Psoas muscle (tissue), 8 donors: ENCODE results near the gene TUBGCP5. TPM values are rescaled to one million over a fixed set of nuclear protein-coding genes. Genes with fewer than 3 reads are reported as not detected.
"Not testable (repeated sequence)": the region's sequence is repeated elsewhere in the genome, so short reads cannot be mapped to it uniquely, and the experiment has no call there.

Experiments used
- ATAC-seq, 4 donors: fragments of 200-7000 bp; cut with Tn5 transposase; one replicate each; pipeline ENCODE4 v1.9.1; 2020; ENCODE audit warnings: moderate library complexity in 3 of 4, mild to moderate bottlenecking in 2 of 4
- DNase-seq, 2 donors: peaks; one replicate each; pipeline ENCODE4 v3.0.0-alpha.2; 2020
- H3K27ac ChIP-seq: fragments of 200-600 bp; one replicate; pipeline ENCODE4 v1.8.0; 2022
- H3K27me3 ChIP-seq, 3 donors: fragments of 200-600 bp in 1 of 3; one replicate each; pipeline versions ENCODE4 v1.6.1 to v1.8.0; 2013 to 2022; ENCODE audit warnings: low read length in 2 of 3, mild to moderate bottlenecking in 2 of 3, moderate library complexity in 1 of 3; ENCODE audit not compliant: insufficient read depth in 3 of 3
- H3K36me3 ChIP-seq, 2 donors: fragments of 200-600 bp in 1 of 2; one replicate each; pipeline versions ENCODE4 v1.6.1 to v1.8.0; 2013 to 2022; ENCODE audit warnings: low read depth in 1 of 2, mild to moderate bottlenecking in 1 of 2, moderate library complexity in 1 of 2; ENCODE audit not compliant: insufficient read depth in 1 of 2
- H3K4me1 ChIP-seq: fragments of 200-600 bp; one replicate; pipeline ENCODE4 v1.8.0; 2022
- H3K4me3 ChIP-seq: fragments of 200-600 bp; one replicate; pipeline ENCODE4 v1.8.0; 2022; ENCODE audit warnings: mild to moderate bottlenecking
- H3K9me3 ChIP-seq: fragments of 200-600 bp; one replicate; pipeline ENCODE4 v1.8.0; 2022
- WGBS, 3 donors: extraction: QIAGEN DNeasy Blood & Tissue Kit; methylation state at CpG; one replicate each; pipeline versions ENCODE4 v1.1.6 to v1.1.7; 2013; 5-methylcytosine and 5-hydroxymethylcytosine counted together
- intact Hi-C, 2 donors: fragments of 100-400 bp; cut with DNase I; formaldehyde crosslinking; loops; one replicate each; pipeline versions ENCODE4 v1.11.0 to v1.14.2; 2022
- long read RNA-seq, 2 donors: library from polyadenylated mRNA; unstranded; transcript quantifications; one replicate each; pipeline ENCODE4 v2.0.0, GENCODE V29; 2021
- polyA plus RNA-seq, 3 donors: library from polyadenylated mRNA; stranded (reverse); fragments of 200-250 nt; gene quantifications; one replicate each; pipeline ENCODE4 v1.2.3, GENCODE V29; 2013
- total RNA-seq, 4 donors: library from RNA; stranded (reverse); fragmentation: NEBNext Ultra II Directional in 2 of 4; extraction: Animal tissue kit (Norgen Biotek cat#: 25700) in 2 of 4; gene quantifications; one replicate each; pipeline versions ENCODE4 v1.2.1 to v1.2.4, GENCODE V29; 2021 to 2023
- TF ChIP-seq, protein P1 (sequence below): fragments of 200-600 bp; IDR thresholded peaks from one replicate; pipeline ENCODE4 v1.8.0; 2022; ENCODE audit warnings: antibody characterized with exemption
- donor health status: healthy with polysubstance abuse.
- donor health status: DM: no; HTN: no; CAD: no; lungs with moderate emphysema.
- donor health status: Bipolar disorder and iron deficiency.
- donor health status: healthy.
- donor health status: DM: yes; HTN: yes; CAD: no.
- donor health status: DM: no; HTN: no; CAD: no.
- donor health status: DM: no; HTN: no; CAD: no.
- donor health status: DM: yes; HTN: yes; CAD: no.

The TUBGCP5 gene
- total RNA-seq = 10 to 100 TPM in 3 of 4 donors, 1 to 10 TPM in 1; 9.2 to 15.1 (median 12.1) TPM
- 1 to 10 TPM; 5.1 to 9.3 (median 6.2) TPM for polyA plus RNA-seq
- long read RNA-seq, donor 1, partial matches to known transcripts = 2 of 6 reads
- long read RNA-seq, donor 1, other reads (novel, unspliced or antisense) = 2 of 6 reads
- long read RNA-seq, donor 2, transcript TUBGCP5-205 (23 exons, 3,849 nt) = major isoform, 6 of 28 reads
- long read RNA-seq, donor 2, partial matches to known transcripts = 10 of 28 reads
- long read RNA-seq, donor 2, other reads (novel, unspliced or antisense) = 11 of 28 reads

DNA sequence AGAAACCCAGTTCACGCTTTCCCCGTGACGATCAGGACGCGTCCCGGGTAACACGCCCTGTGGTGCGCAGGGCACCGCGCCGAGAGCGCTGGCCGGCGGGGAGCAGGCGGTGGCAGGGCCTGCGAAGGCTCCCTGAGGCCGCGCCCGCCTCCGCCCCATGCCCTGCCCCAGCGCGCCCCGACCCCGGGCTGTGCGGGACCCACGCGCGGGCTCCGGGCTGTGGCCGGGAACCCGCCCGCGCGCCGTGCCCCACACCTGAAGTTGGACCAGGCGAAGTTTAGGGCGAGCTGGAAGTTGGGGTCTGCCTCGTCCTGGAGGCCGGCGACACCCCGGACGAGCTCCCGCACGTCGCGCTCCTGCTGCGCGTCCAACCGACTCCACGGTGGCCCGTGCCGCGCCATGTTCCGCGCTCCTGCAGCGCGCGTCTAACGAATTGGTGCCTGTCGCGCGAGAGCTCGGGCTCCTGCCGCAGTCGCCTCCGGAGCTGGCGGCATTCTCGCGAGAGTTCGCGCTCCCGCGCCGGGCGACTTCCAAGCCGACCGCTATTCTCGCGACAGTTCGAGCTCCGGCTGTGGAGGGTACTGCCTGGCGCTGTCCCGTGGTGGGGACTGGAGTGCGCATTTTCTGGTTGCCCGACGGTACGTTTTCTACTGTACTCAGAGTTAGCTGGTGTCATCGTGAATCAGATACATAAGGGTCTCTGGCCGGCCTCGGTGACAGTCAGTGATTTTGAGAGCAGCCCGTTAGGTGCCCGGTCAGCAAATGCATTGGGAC is at the start of gene TUBGCP5:
Gene TUBGCP5 (minus strand): TSS at position 427 of the 774 bp plus-strand sequence. CDS start 26 bp downstream, at position 401.
- H3K36me3 ChIP-seq = peaks cover 0 to 27% of the 10 kb centered on the region in 2 donors

DNA sequence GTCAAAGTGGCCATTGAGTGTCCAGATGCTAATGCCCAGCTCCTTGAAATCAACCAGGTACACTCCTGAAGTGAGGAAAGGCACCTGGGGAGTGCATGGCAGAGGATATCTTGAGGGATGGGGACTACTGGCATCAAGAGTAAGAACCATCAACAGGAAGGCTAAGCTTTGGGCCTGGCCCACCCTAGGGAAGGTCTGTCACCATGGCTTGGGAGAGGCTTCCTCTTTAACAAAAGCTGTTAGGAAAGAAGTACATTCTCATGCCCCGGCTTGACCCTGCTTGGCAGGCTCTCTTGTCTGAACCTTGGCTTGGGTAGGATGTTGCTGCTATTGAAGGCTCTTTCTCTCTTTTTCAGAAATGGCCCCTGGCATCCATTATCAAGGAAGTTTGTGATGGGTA is 43.7 kb upstream of the TUBGCP5 start:
- no peaks in the 10 kb centered on the region for H3K9me3 ChIP-seq
- DNase-seq = no peak
- TF ChIP-seq, protein P1, sequence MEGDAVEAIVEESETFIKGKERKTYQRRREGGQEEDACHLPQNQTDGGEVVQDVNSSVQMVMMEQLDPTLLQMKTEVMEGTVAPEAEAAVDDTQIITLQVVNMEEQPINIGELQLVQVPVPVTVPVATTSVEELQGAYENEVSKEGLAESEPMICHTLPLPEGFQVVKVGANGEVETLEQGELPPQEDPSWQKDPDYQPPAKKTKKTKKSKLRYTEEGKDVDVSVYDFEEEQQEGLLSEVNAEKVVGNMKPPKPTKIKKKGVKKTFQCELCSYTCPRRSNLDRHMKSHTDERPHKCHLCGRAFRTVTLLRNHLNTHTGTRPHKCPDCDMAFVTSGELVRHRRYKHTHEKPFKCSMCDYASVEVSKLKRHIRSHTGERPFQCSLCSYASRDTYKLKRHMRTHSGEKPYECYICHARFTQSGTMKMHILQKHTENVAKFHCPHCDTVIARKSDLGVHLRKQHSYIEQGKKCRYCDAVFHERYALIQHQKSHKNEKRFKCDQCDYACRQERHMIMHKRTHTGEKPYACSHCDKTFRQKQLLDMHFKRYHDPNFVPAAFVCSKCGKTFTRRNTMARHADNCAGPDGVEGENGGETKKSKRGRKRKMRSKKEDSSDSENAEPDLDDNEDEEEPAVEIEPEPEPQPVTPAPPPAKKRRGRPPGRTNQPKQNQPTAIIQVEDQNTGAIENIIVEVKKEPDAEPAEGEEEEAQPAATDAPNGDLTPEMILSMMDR = no peak
- no peak for ATAC-seq
- H3K36me3 ChIP-seq = no peaks in the 10 kb centered on the region
- intact Hi-C loops = no loop called here
- no peaks in the 10 kb centered on the region for H3K4me1 ChIP-seq
- no peak overlapping the region for H3K4me3 ChIP-seq
- 63 to 80% (median 74%) methylated on average over 1 of the region's 1 CpG for WGBS, 3 donors
- H3K27me3 ChIP-seq = peaks cover 0 to 3% (median 0%) of the 10 kb centered on the region in 3 donors
- H3K27ac ChIP-seq = no peak overlapping the region

More for the DNA sequence above, at the start of gene TUBGCP5:
- Histone ChIP-seq H3K27me3 (no peaks in the 10 kb centered on the region), H3K9me3 (no peaks in the 10 kb centered on the region), H3K4me3 (peak within 1 kb of the TSS; percentile 80), H3K4me1 (peaks cover 7% of the 10 kb centered on the region), H3K27ac (peak within 1 kb of the TSS; percentile 83)
- WGBS, 3 donors = 0% methylated on average over 60 to 92 of the region's 92 CpGs
- TF ChIP-seq, protein P1 = peak; percentile 43
- intact Hi-C loops = loop anchor here in 1 of 2 donors (5.0 to 10.0 kb wide), 2 partner anchors 55 to 192 kb away; partner anchors contain the start of gene CYFIP1
- ATAC-seq (peak; percentile 97 to 99 (median 98)), DNase-seq (peak; percentile 98 to 99)

DNA sequence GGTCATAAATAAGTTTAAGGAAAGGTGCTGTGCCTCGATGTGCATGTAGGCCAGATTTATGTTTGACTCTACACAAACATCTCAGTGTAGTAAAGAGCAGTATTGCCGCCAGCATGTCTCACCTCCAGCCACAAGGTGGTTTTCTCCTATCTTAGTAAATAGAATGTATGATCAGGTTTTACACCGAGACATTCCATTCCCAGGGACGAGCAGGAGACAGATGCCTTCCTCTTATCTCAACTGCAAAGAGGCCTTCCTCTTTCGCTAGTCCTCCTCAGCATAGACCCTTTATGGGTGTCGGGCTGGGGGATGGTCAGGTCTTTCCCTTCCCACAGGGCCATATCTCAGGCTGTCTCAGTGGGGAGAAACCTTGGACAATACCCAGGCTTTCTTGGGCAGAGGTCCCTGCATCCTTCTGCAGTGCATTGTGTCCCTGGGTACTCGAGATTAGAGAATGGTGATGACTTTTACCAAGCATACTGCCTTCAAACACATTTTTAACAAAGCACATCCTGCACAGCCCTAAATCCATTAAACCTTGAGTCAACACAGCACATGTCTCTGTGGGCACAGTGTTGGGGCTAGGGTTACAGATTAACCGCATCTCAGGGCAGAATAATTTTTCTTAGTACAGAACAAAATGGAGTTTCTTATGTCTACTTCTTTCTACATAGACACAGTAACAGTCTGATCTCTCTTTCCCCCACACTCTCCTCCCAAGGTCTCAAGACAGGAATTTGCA is 42.8 kb upstream of the TUBGCP5 start:
- intact Hi-C loops, H3K27ac ChIP-seq, H3K4me3 ChIP-seq, H3K36me3 ChIP-seq, H3K27me3 ChIP-seq, H3K9me3 ChIP-seq, DNase-seq, ATAC-seq, H3K4me1 ChIP-seq: not testable (repeated sequence)
- WGBS, 3 donors = 73 to 74% (median 74%) methylated on average over 8 of the region's 8 CpGs

DNA sequence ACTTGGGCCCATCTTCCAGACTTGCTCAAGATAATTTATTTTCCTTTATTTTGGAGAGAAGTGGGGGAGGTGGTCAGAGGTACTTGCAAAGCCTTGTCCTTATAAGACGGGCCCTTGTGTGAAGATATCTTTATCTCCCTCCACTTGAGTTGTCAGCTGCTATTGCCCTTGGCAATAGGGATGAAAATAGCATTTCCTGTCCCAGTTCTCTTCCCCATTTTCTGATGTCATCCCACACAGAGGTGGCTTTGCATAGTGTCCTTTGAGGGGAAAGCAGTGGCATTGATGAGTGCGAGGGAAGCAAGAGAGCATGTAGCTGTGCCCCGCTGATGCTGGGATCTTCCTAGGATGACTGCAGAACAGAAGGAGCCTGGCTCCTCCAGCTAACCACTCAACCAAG is 41.9 kb upstream of the TUBGCP5 start:
- DNase-seq = no peak
- Histone ChIP-seq H3K27me3 (peaks cover 0 to 3% (median 0%) of the 10 kb centered on the region in 3 donors), H3K4me1 (no peaks in the 10 kb centered on the region), H3K4me3 (no peak overlapping the region), H3K9me3 (no peaks in the 10 kb centered on the region), H3K36me3 (no peaks in the 10 kb centered on the region), H3K27ac (no peak overlapping the region)
- TF ChIP-seq, protein P1 = no peak
- intact Hi-C loops = no loop called here
- 67 to 84% (median 79%) methylated on average over 3 of the region's 3 CpGs for WGBS, 3 donors
- no peak for ATAC-seq

DNA sequence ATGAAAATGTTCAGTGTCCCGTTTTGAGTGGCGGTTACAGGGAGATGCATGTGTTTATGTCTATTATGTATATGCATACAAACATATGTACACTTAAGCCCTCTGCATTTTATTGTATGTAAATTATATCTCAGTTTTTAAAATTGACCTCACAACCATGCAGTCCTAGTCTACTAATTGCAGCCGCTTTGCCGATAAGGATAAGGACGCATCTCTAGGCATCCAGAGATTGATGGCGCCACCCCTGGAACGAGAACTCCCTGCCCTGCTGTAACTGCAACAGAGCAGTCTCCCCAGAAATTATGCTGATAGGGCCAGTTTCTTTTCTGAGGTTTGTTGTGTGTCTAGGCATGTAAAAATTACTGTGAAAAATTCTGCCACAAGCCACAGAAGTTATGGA is 40.4 kb upstream of the TUBGCP5 start:
- Histone ChIP-seq H3K36me3 (no peaks in the 10 kb centered on the region), H3K27ac (no peak overlapping the region), H3K27me3 (peaks cover 0 to 13% (median 0%) of the 10 kb centered on the region in 3 donors), H3K9me3 (no peaks in the 10 kb centered on the region), H3K4me3 (no peak overlapping the region), H3K4me1 (no peaks in the 10 kb centered on the region)
- TF ChIP-seq, protein P1 = no peak
- DNase-seq = no peak
- intact Hi-C loops = no loop called here
- ATAC-seq = no peak
- WGBS, 3 donors = 78 to 83% (median 81%) methylated on average over 7 of the region's 7 CpGs
